Bronchial epithelial cell (primary cell): ENCODE data around the gene KLHL33. TPM values are rescaled to one million over a fixed set of nuclear protein-coding genes. Genes with fewer than 3 reads are reported as not detected.
"Not testable (repeated sequence)": the region's sequence is repeated elsewhere in the genome, so short reads cannot be mapped to it uniquely, and the experiment has no call there.

Source experiments
- DNase-seq: peaks from one replicate; pipeline ENCODE4 v3.0.0-alpha.2; 2010; ENCODE audit warnings: low read depth
- FAIRE-seq: peaks from 2 replicates; lab custom pipeline; 2011; peaks lifted over from hg19 to GRCh38; lab: Jason Lieb, UNC
- H3K27me3 ChIP-seq: 2 replicates; pipeline ENCODE4 v1.5.1; 2011; ENCODE audit warnings: low read length; ENCODE audit not compliant: control insufficient read depth, insufficient read depth
- H3K36me3 ChIP-seq: 2 replicates; pipeline ENCODE4 v1.5.1; 2011; ENCODE audit warnings: low read length; ENCODE audit not compliant: control insufficient read depth, insufficient read depth
- H3K4me3 ChIP-seq: 2 replicates; pipeline ENCODE4 v1.5.1; 2011; ENCODE audit warnings: mild to moderate bottlenecking, low read depth, low read length, control low read depth
- total RNA-seq: library from RNA; depleted of rRNA; stranded (reverse); fragments of >200 nt; gene quantifications from 2 replicates; pipeline ENCODE4 v1.2.1, GENCODE V29; 2014
- TF ChIP-seq, protein P1 (sequence below): IDR thresholded peaks from 2 replicates; pipeline ENCODE4 v1.5.1; 2011; ENCODE audit warnings: mild to moderate bottlenecking, moderate library complexity, low read length, control low read depth, inconsistent platforms; ENCODE audit not compliant: insufficient read depth, severe bottlenecking

Gene KLHL33
- total RNA-seq, 1 donor from 2014 or later: not detected

DNA sequence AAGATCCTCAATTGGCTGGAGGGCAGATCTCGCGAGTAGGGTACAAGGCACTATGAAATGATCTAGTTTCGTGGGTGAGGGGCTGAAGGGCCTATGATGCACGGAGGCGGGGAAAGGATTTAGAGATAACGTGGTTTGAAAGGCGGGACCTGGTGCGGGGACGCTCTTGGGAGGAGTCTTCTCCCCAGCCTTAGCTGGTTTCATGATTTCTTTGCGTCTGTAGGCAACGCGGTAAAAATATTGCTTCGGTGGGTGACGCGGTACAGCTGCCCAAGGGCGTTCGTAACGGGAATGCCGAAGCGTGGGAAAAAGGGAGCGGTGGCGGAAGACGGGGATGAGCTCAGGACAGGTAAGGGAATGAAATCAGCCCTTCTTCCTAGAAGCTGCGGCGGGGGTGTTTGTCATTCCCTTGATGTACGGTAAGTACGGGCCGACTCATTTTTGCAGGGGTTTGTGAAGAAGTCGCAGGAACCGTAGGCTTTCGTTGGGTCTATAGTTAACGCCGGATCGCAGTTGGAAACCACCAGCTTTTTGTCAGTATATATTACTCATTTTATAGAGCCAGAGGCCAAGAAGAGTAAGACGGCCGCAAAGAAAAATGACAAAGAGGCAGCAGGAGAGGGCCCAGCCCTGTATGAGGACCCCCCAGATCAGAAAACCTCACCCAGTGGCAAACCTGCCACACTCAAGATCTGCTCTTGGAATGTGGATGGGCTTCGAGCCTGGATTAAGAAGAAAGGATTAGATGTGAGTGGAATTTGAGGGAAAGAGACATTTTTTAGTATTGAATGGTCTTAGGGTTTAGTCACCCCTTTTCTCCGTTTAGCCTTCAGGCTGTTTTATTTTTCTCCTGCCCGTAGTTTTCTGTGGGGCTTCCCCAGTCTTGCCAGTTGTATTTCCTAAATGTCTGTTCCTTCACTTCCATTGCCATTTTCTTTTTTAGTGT is 19.7 kb upstream of the KLHL33 start:
- H3K36me3 ChIP-seq: peaks cover 9% of the 10 kb centered on the region
- FAIRE-seq (no peak), DNase-seq (peak; percentile 77)
- TF ChIP-seq, protein P1, sequence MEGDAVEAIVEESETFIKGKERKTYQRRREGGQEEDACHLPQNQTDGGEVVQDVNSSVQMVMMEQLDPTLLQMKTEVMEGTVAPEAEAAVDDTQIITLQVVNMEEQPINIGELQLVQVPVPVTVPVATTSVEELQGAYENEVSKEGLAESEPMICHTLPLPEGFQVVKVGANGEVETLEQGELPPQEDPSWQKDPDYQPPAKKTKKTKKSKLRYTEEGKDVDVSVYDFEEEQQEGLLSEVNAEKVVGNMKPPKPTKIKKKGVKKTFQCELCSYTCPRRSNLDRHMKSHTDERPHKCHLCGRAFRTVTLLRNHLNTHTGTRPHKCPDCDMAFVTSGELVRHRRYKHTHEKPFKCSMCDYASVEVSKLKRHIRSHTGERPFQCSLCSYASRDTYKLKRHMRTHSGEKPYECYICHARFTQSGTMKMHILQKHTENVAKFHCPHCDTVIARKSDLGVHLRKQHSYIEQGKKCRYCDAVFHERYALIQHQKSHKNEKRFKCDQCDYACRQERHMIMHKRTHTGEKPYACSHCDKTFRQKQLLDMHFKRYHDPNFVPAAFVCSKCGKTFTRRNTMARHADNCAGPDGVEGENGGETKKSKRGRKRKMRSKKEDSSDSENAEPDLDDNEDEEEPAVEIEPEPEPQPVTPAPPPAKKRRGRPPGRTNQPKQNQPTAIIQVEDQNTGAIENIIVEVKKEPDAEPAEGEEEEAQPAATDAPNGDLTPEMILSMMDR: no peak
- H3K27me3 ChIP-seq: no peaks in the 10 kb centered on the region
- H3K4me3 ChIP-seq: peak overlapping the region; percentile 50

DNA sequence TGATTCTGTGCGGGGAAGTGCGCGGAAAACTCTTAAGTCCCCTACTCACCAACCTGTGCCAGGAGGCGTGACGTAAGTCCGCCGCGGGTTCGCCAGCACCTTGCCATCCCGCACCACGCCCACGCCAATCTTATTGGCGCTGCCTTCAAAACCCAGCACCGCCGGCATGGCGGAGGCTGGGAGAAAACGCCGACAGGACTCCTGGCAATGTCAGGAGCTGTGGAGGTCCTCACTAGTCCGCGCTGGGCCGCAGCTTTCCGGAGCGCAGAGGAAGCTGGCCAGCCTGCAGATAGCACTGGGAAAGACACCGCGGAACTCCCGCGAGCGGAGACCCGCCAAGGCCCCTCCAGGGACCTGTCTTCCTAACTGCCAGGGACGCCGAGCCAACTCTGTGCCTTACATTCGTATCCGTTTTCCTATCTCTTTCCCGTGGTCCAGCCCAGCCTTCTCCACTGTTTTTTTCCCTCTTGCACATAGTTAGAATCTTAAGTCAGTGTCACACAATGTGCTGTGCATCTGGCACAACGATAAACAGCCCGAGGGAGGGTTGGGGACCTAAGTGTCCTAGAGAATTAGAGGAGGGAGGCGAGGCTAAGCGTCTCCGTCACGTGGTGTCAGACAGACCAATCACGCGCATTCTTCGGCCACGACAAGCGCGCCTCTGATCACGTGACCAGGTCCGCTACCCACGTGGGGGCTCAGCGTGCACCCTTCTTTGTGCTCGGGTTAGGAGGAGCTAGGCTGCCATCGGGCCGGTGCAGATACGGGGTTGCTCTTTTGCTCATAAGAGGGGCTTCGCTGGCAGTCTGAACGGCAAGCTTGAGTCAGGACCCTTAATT is 18.8 kb upstream of the KLHL33 start, which contains the start of the genes APEX1 and OSGEP:
Gene APEX1 (plus strand): TSS at position 711 of the 839 bp plus-strand sequence. CDS start 420 bp downstream, outside the sequence.
Gene OSGEP (minus strand): TSS at position 297 of the 839 bp plus-strand sequence. CDS start 129 bp downstream, at position 168.
- peak within 1 kb of the TSS; percentile 50 for H3K4me3 ChIP-seq
- H3K27me3 ChIP-seq: no peaks in the 10 kb centered on the region
- DNase-seq (peak; percentile 95), FAIRE-seq (peak; percentile 32)
- H3K36me3 ChIP-seq: peaks cover 9% of the 10 kb centered on the region
- TF ChIP-seq, protein P1: no peak

DNA sequence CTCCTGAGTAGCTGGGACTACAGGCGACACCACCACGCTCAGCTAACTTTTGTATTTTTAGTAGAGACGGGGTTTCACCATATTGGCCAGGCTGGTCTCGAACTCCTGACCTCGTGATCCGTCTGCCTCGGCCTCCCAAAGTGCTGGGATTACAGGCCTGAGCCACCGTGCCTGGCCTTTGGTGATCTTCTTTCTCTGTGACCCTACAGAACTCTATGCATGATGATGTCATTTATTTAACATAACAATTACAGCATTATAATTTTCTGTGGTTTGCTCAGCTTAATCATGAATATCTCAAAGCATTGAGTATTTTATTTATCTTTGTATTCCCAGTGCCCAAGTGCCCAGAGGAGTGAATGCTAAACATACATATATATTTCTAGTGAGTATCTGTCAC is 16.9 kb upstream of the KLHL33 start:
- not testable (repeated sequence) for DNase-seq, FAIRE-seq, H3K27me3 ChIP-seq, H3K36me3 ChIP-seq, H3K4me3 ChIP-seq

DNA sequence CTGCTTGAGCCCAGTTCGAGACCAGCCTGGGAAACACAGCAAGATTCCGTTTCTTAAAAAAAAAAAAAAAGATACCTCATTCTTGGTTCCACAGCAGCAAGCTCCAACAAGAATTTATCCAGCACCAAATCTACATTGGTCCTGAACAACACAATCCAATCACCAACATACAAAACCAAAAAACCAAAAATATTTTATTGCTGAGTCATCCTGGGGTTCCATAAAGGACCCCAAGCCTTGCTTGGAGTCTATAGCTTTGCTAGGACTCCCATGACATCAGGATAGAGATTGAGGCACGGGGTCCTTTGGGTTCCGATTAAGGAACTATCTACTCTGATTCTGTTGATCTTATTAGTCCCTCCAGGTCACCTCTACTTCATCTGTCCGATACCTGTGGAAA is 10.9 kb upstream of the KLHL33 start:
- DNase-seq (no peak), FAIRE-seq (no peak)
- Histone ChIP-seq H3K36me3 (peaks cover 9% of the 10 kb centered on the region), H3K27me3 (no peaks in the 10 kb centered on the region), H3K4me3 (no peak overlapping the region)
- TF ChIP-seq, protein P1: no peak

- not testable (repeated sequence) for H3K36me3 ChIP-seq, H3K4me3 ChIP-seq, DNase-seq, H3K27me3 ChIP-seq, FAIRE-seq
Observed at GRCh38 chr14:20443650-20444049, 7.7 kb upstream of the KLHL33 start.

- no peak overlapping the region for H3K4me3 ChIP-seq
- no peaks in the 10 kb centered on the region for H3K27me3 ChIP-seq
- peaks cover 2% of the 10 kb centered on the region for H3K36me3 ChIP-seq
- no peak for FAIRE-seq
- no peak for DNase-seq
- TF ChIP-seq, protein P1: no peak
Observed at GRCh38 chr14:20441461-20441860, 5.5 kb upstream of the KLHL33 start.
